Measurements from ENCODE around the gene ACOT7. TPM values are rescaled to one million over a fixed set of nuclear protein-coding genes. Genes with fewer than 3 reads are reported as not detected.

ACOT7 gene
- polyA plus RNA-seq, 1 experiment = 157 TPM

DNA sequence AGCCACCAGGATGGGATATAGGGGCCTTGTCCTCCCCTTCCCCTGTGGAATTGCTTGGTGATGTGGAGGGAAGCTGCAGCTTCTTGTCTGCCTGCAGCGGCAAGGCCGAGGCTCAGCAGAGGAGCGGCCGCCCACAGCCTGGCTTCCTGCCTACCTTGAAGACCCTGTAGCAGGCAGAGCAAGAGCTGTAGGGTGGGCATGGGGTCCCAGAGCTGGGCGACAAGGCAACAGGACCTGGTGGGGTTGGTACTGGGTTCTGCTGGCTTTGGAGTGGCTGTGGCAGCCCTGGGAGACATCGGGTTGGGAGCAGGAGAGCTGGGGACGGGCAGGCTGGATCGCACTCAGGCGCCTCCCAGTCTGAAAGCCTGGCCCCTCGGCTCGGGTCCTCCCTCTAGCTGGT, 126.9 kb downstream of the ACOT7 start:
- Histone ChIP-seq H3K36me3 (ENCODE audit: control insufficient read depth, insufficient read depth, low read length) (no peaks in the 10 kb centered on the region), H3K4me3 (ENCODE audit: low read depth, low read length) (no peak overlapping the region), H3K27me3 (ENCODE audit: control insufficient read depth, insufficient read depth, low read length) (no peaks in the 10 kb centered on the region)
- CTCF ChIA-PET = interaction anchor here (0.6 to 1.6 kb wide), 3 partner anchors 16 to 63 kb away, joined by 3 read pairs; no protein-coding TSS in a partner anchor
- POLR2A ChIA-PET = no interaction called here
- DNase-seq (ENCODE audit: low read depth) = no peak
- TF ChIP-seq, protein P1, sequence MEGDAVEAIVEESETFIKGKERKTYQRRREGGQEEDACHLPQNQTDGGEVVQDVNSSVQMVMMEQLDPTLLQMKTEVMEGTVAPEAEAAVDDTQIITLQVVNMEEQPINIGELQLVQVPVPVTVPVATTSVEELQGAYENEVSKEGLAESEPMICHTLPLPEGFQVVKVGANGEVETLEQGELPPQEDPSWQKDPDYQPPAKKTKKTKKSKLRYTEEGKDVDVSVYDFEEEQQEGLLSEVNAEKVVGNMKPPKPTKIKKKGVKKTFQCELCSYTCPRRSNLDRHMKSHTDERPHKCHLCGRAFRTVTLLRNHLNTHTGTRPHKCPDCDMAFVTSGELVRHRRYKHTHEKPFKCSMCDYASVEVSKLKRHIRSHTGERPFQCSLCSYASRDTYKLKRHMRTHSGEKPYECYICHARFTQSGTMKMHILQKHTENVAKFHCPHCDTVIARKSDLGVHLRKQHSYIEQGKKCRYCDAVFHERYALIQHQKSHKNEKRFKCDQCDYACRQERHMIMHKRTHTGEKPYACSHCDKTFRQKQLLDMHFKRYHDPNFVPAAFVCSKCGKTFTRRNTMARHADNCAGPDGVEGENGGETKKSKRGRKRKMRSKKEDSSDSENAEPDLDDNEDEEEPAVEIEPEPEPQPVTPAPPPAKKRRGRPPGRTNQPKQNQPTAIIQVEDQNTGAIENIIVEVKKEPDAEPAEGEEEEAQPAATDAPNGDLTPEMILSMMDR (IDR thresholded peaks at IDR 0.05; ENCODE audit: insufficient read depth, low read depth, low read length) = no peak

DNA sequence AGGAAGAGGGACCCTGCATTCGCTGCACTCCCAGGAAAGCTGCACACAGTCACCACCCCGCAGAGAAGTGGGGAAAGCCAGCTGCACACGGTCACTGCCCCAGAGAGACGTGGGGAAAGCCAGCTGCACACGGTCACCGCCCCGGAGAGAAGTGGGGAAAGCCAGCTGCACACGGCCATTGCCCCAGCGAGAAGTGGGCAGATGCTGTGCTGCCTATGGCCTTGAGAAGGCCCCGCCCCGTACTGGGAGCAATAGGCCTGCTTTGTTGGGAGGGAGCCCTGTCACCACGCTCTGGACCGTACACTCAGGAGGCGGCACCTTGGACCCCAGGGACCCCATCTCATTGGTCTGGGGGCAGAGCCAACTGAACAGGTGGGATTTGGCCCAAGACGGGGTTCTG, 128.4 kb downstream of the ACOT7 start:
- ChIA-PET CTCF (interaction anchor here (0.8 to 1.0 kb wide), 2 partner anchors 18 to 215 kb away, joined by 3 read pairs; no protein-coding TSS in a partner anchor), POLR2A (no interaction called here)
- Histone ChIP-seq H3K36me3 (ENCODE audit: control insufficient read depth, insufficient read depth, low read length) (no peaks in the 10 kb centered on the region), H3K4me3 (ENCODE audit: low read depth, low read length) (no peak overlapping the region), H3K27me3 (ENCODE audit: control insufficient read depth, insufficient read depth, low read length) (no peaks in the 10 kb centered on the region)
- DNase-seq (ENCODE audit: low read depth) = no peak
- TF ChIP-seq, protein P1 (IDR thresholded peaks at IDR 0.05; ENCODE audit: insufficient read depth, low read depth, low read length) = no peak

DNA sequence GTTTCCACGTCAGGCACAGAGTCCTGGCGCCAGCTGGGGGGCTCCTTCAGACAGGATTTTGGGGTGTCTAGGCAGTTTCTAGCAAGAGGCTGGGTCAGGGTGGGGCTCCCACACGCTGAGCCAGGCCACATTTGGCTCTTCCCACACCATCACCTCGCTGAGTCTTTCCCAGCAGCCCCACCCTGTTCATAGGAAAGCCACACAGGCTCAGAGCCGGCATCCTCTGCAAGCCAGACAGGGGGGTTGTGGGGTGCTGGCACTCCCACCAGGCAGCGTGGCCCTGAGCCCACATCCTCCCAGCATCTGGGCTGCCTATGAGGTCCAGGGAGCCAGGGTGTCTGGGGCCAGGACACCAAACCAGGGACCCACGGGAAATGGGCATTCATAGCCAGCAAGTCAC, 129.9 kb downstream of the ACOT7 start:
- Histone ChIP-seq H3K27me3 (ENCODE audit: control insufficient read depth, insufficient read depth, low read length) (no peaks in the 10 kb centered on the region), H3K36me3 (ENCODE audit: control insufficient read depth, insufficient read depth, low read length) (no peaks in the 10 kb centered on the region), H3K4me3 (ENCODE audit: low read depth, low read length) (no peak overlapping the region)
- ChIA-PET POLR2A (no interaction called here), CTCF (interaction anchor here (1.1 to 2.6 kb wide), 2 partner anchors 17 to 75 kb away, joined by 3 to 20 read pairs; no protein-coding TSS in a partner anchor)
- no peak for DNase-seq (ENCODE audit: low read depth)
- TF ChIP-seq, protein P1 (IDR thresholded peaks at IDR 0.05; ENCODE audit: insufficient read depth, low read depth, low read length) = no peak

DNA sequence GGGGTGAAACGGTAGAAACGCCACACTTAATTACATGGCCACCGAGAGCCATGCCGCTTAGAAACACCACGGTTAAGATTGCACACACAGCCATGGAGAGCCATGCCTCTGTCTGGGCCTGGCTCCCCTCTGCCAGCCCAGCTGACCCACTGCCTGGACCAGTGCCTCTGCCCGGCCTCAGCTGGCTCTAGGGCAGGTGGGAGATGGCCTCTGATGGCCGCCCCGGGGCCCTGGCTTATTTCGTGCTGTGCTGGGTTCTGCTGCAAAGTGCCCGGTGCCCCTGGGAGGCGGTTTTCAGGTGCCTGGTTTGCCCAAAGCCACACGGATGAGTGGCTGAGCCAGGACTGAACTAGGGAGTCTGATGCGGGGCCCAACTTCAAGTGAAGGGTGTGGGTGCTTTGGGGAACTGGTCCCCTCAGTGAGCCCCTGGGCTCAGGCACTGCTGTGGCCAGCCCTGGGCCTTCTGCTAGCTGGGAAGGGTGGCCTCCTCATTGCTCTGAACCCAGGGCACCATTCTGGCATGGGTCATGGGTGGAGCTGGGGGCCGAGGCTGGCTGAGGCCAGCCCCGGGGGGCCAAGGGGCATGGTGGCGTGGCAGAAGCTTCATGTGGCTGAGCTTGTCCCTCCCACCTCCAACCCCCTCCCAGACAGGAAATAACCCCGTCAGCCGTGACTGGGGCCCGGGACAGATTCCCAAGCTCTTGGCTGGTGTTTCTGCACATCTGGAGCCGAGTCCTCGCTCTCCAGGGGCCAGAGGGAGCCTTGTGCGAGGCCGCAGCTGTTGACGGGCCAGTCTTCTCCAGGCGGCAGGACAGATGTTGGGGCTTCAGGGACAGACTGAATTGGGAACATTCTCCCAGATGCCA, 130.8 kb downstream of the ACOT7 start:
- no peak for DNase-seq (ENCODE audit: low read depth)
- TF ChIP-seq, protein P1 (IDR thresholded peaks at IDR 0.05; ENCODE audit: insufficient read depth, low read depth, low read length) = no peak
- no peak overlapping the region for H3K4me3 ChIP-seq (ENCODE audit: low read depth, low read length)
- CTCF ChIA-PET = interaction anchor here (1.1 to 2.6 kb wide), 4 partner anchors 16 to 151 kb away, joined by 3 to 20 read pairs (median 6); no protein-coding TSS in a partner anchor
- POLR2A ChIA-PET = no interaction called here
- no peaks in the 10 kb centered on the region for H3K27me3 ChIP-seq (ENCODE audit: control insufficient read depth, insufficient read depth, low read length)
- H3K36me3 ChIP-seq (ENCODE audit: control insufficient read depth, insufficient read depth, low read length) = no peaks in the 10 kb centered on the region

DNA sequence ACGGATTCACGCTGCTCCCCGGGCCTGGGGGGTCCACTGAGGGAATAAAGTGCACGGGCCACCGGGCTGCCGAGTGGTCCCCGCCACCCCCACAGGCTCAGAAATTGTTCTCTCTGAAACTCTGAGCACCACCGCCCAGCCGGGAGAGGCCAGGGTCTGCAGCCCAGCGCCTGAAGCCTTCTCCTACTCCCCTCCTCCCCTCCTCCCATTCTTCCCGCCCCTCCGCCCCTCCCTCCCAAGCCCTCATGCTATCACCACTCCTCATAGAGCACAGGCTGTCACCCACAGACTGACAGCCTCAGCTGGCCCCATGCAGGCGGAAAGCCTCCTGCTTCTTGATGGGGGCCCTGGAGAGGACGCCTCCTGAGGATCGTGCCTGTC, 132.0 kb downstream of the ACOT7 start:
- no peak for DNase-seq (ENCODE audit: low read depth)
- ChIA-PET POLR2A (no interaction called here), CTCF (interaction anchor here (1.7 to 2.6 kb wide), 2 partner anchors 15 to 82 kb away, joined by 6 to 20 read pairs; no protein-coding TSS in a partner anchor)
- TF ChIP-seq, protein P1 (IDR thresholded peaks at IDR 0.05; ENCODE audit: insufficient read depth, low read depth, low read length) = no peak
- Histone ChIP-seq H3K36me3 (ENCODE audit: control insufficient read depth, insufficient read depth, low read length) (no peaks in the 10 kb centered on the region), H3K4me3 (ENCODE audit: low read depth, low read length) (peak overlapping the region; percentile 75), H3K27me3 (ENCODE audit: control insufficient read depth, insufficient read depth, low read length) (no peaks in the 10 kb centered on the region)

Measured in BJ (cell line).